CD14-positive monocyte (primary cell): ENCODE measurements around the gene PLA2G3. TPM values are rescaled to one million over a fixed set of nuclear protein-coding genes. Genes with fewer than 3 reads are reported as not detected.

ENCODE experiments used
- DNase-seq, 3 donors: peaks; one replicate each; pipeline ENCODE4 v3.0.0-alpha.2; 2011 to 2022
- H2AFZ ChIP-seq: 2 replicates; pipeline ENCODE4 v1.6.0; 2012; ENCODE audit warnings: mild to moderate bottlenecking, low read depth, low read length, inconsistent platforms; ENCODE audit not compliant: insufficient read depth, poor library complexity, severe bottlenecking
- H3K27ac ChIP-seq, 2 donors: 1 replicate in 1 of 2; 2 replicates in 1 of 2; pipeline ENCODE4 v1.5.1; 2012 to 2013; ENCODE audit warnings: low read length in 2 of 2, control low read depth in 1 of 2, inconsistent platforms in 1 of 2, low read depth in 1 of 2, mild to moderate bottlenecking in 1 of 2
- H3K27me3 ChIP-seq, 2 donors: one replicate each; pipeline versions ENCODE4 v1.6.0 to v1.6.1; 2011 to 2013; ENCODE audit warnings: low read length in 2 of 2; ENCODE audit not compliant: control insufficient read depth in 2 of 2, insufficient read depth in 2 of 2
- H3K36me3 ChIP-seq, 2 donors: replicated peaks in 1 of 2; 1 replicate in 1 of 2; 2 replicates in 1 of 2; pipeline versions ENCODE4 v1.5.1 to v1.6.1; 2012 to 2013; ENCODE audit warnings: low read length in 2 of 2, control low read depth in 1 of 2, inconsistent platforms in 1 of 2, mild to moderate bottlenecking in 1 of 2; ENCODE audit not compliant: insufficient read depth in 2 of 2, control insufficient read depth in 1 of 2
- H3K4me1 ChIP-seq, 2 donors: 1 replicate in 1 of 2; 2 replicates in 1 of 2; pipeline versions ENCODE4 v1.5.1 to v1.6.1; 2012 to 2013; ENCODE audit warnings: low read length in 2 of 2, control low read depth in 1 of 2, inconsistent platforms in 1 of 2, mild to moderate bottlenecking in 1 of 2, moderate library complexity in 1 of 2; ENCODE audit not compliant: insufficient read depth in 2 of 2, control insufficient read depth in 1 of 2
- H3K4me2 ChIP-seq: replicated peaks from 2 replicates; pipeline ENCODE3; 2012; ENCODE audit warnings: low read length, moderate library complexity, mild to moderate bottlenecking; ENCODE audit not compliant: poor library complexity, severe bottlenecking; ENCODE audit errors: extremely low read depth
- H3K4me3 ChIP-seq, 3 experiments: fragments of 200-600 bp in 1 of 3; sonication (generic) in 1 of 3; replicated peaks in 1 of 3; 1 replicate in 2 of 3; 2 replicates in 1 of 3; pipeline ENCODE4 v1.5.1; 2011 to 2013; ENCODE audit warnings: low read length in 3 of 3, mild to moderate bottlenecking in 3 of 3, control low read depth in 2 of 3, low read depth in 2 of 3, inconsistent platforms in 1 of 3, moderate library complexity in 1 of 3
- H3K79me2 ChIP-seq: 2 replicates; pipeline ENCODE4 v1.6.0; 2012; ENCODE audit warnings: mild to moderate bottlenecking, control low read depth, inconsistent platforms, low read length, moderate library complexity; ENCODE audit not compliant: insufficient read depth
- H3K9ac ChIP-seq: 2 replicates; pipeline ENCODE4 v1.6.0; 2017; ENCODE audit warnings: low read length, mild to moderate bottlenecking; ENCODE audit not compliant: insufficient read depth, poor library complexity, severe bottlenecking
- H3K9me3 ChIP-seq, 2 donors: replicated peaks in 1 of 2; 1 replicate in 1 of 2; 2 replicates in 1 of 2; pipeline versions ENCODE4 v1.5.1 to v1.6.1; 2012 to 2013; ENCODE audit warnings: low read length in 2 of 2, control low read depth in 1 of 2; ENCODE audit not compliant: control insufficient read depth in 1 of 2, insufficient read depth in 1 of 2
- H4K20me1 ChIP-seq: 2 replicates; pipeline ENCODE4 v1.6.0; 2012; ENCODE audit warnings: mild to moderate bottlenecking, low read length, control low read depth, moderate library complexity; ENCODE audit not compliant: insufficient read depth
- H3K27ac Mint-ChIP-seq, 7 donors: one replicate each; pipeline ENCODE4 v1.8.0; 2020; ENCODE audit warnings: mild to moderate bottlenecking in 7 of 7, mixed read lengths in 7 of 7, moderate library complexity in 6 of 7, inconsistent platforms in 2 of 7
- H3K27me3 Mint-ChIP-seq, 3 donors: one replicate each; pipeline ENCODE4 v1.8.0; 2021 to 2022; ENCODE audit warnings: low read depth in 3 of 3, mild to moderate bottlenecking in 3 of 3, mixed read lengths in 3 of 3, moderate library complexity in 3 of 3, inconsistent platforms in 1 of 3
- H3K36me3 Mint-ChIP-seq, 2 donors: one replicate each; pipeline ENCODE4 v1.8.0; 2020; ENCODE audit warnings: mixed read lengths in 2 of 2, inconsistent platforms in 1 of 2, mild to moderate bottlenecking in 1 of 2
- H3K4me1 Mint-ChIP-seq: one replicate; pipeline ENCODE4 v1.8.0; 2020; ENCODE audit warnings: mild to moderate bottlenecking, mixed read lengths
- H3K4me3 Mint-ChIP-seq, 2 donors: one replicate each; pipeline ENCODE4 v1.8.0; 2020; ENCODE audit warnings: mild to moderate bottlenecking in 2 of 2, mixed read lengths in 2 of 2, moderate library complexity in 1 of 2
- H3K9me3 Mint-ChIP-seq, 7 donors: one replicate each; pipeline ENCODE4 v1.8.0; 2020 to 2022; ENCODE audit warnings: mixed read lengths in 7 of 7, mild to moderate bottlenecking in 6 of 7, moderate library complexity in 6 of 7, inconsistent platforms in 2 of 7
- WGBS: methylation state at CpG from one replicate; pipeline ENCODE4 v1.1.5; 2013; ENCODE audit warnings: missing lambda C conversion rate; ENCODE audit not compliant: insufficient coverage; 5-methylcytosine and 5-hydroxymethylcytosine counted together
- intact Hi-C, 2 donors: fragments of 100-400 bp; cut with micrococcal nuclease; formaldehyde crosslinking; loops; one replicate each; pipeline versions ENCODE4 v1.15.0 to v1.15.1; 2023
- polyA plus RNA-seq, 3 donors: library from polyadenylated mRNA; depleted of rRNA in 1 of 3; unstranded in 2 of 3; stranded (reverse) in 1 of 3; fragments of 300-500 nt in 2 of 3; fragments of >200 nt in 1 of 3; fragmentation: Illumina TruSeq in 2 of 3; gene quantifications; 1 replicate in 2 of 3; 2 replicates in 1 of 3; pipeline ENCODE4 v1.2.3, GENCODE V29; 2012 to 2021
- TF ChIP-seq, protein P1 (sequence below): fragments of 200-600 bp; IDR thresholded peaks from one replicate; pipeline ENCODE4 v1.8.0; 2022; ENCODE audit warnings: antibody characterized with exemption, mild to moderate bottlenecking

The PLA2G3 gene
- polyA plus RNA-seq, 3 donors = not detected

DNA sequence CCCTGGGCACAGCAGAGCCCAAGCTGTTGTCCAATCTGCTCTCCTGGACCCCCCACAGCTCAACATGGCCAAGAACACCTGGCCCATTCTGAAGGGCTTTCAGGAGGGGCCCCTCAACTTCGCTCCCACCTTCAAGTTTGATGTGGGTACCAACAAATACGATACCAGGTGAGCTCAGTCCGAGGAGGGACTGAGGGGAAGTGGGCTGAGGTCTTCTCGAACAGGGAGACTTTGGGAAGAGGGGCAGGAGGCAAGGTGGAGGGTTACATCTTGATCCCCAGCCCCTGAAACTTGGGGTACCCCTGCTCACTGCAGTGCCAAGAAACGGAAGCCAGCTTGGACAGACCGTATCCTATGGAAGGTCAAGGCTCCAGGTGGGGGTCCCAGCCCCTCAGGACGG is 12.2 kb downstream of the PLA2G3 start:
- Histone ChIP-seq H3K9ac (no peak overlapping the region), H3K27ac (no peak overlapping the region), H3K9me3 (no peaks in the 10 kb centered on the region), H3K79me2 (no peaks in the 10 kb centered on the region), H3K4me2 (no peak overlapping the region), H3K4me3 (no peak overlapping the region), H3K4me1 (peaks cover 6 to 7% of the 10 kb centered on the region in 2 donors), H3K27me3 (no peaks in the 10 kb centered on the region), H3K36me3 (no peaks in the 10 kb centered on the region), H2AFZ (no peak overlapping the region), H4K20me1 (no peaks in the 10 kb centered on the region)
- Mint-ChIP-seq H3K27ac (no peak overlapping the region), H3K4me1 (peaks cover 8% of the 10 kb centered on the region), H3K27me3 (peaks cover 1 to 3% (median 2%) of the 10 kb centered on the region in 3 donors), H3K9me3 (peaks cover 0 to 2% (median 0%) of the 10 kb centered on the region in 7 donors), H3K36me3 (no peaks in the 10 kb centered on the region), H3K4me3 (no peak overlapping the region)
- WGBS = 93% methylated on average over 5 of the region's 7 CpGs
- no peak for DNase-seq
- intact Hi-C loops = no loop called here
- TF ChIP-seq, protein P1, sequence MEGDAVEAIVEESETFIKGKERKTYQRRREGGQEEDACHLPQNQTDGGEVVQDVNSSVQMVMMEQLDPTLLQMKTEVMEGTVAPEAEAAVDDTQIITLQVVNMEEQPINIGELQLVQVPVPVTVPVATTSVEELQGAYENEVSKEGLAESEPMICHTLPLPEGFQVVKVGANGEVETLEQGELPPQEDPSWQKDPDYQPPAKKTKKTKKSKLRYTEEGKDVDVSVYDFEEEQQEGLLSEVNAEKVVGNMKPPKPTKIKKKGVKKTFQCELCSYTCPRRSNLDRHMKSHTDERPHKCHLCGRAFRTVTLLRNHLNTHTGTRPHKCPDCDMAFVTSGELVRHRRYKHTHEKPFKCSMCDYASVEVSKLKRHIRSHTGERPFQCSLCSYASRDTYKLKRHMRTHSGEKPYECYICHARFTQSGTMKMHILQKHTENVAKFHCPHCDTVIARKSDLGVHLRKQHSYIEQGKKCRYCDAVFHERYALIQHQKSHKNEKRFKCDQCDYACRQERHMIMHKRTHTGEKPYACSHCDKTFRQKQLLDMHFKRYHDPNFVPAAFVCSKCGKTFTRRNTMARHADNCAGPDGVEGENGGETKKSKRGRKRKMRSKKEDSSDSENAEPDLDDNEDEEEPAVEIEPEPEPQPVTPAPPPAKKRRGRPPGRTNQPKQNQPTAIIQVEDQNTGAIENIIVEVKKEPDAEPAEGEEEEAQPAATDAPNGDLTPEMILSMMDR = no peak

DNA sequence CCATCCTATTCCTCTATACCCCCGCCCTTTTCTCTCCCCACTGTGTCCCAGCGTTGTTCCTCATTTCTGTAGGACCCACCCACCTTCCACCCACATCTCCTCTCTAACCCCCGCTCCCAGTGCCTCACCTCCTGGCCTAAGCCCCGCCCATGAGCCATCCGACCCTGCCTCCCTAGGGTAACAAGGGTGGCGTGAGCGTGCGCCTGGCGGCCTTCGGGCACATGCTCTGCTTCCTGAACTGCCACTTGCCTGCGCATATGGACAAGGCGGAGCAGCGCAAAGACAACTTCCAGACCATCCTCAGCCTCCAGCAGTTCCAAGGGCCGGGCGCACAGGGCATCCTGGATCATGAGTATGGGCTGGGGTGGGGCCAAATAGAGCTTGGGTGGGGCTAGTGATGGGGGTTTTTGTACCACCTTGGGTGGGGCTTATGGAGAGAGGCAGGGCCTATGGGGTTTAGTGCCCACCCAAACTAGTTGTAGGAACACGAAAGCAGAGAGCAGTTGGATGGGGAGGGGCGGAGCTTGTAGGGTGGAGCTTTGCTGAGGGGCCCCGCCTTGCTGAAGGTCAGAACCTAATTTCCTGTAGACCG is 13.0 kb downstream of the PLA2G3 start:
- Mint-ChIP-seq H3K4me3 (peak overlapping the region in 1 of 2 donors; percentile 28), H3K27ac (peak overlapping the region in 1 of 7 donors; percentile 51), H3K4me1 (peaks cover 8% of the 10 kb centered on the region), H3K27me3 (peaks cover 1 to 3% (median 2%) of the 10 kb centered on the region in 3 donors), H3K9me3 (peaks cover 0 to 2% (median 0%) of the 10 kb centered on the region in 7 donors), H3K36me3 (no peaks in the 10 kb centered on the region)
- Histone ChIP-seq H3K36me3 (no peaks in the 10 kb centered on the region), H3K4me3 (peak overlapping the region in 1 of 3 experiments; percentile 33), H3K79me2 (no peaks in the 10 kb centered on the region), H3K27ac (no peak overlapping the region), H2AFZ (peak overlapping the region; percentile 62), H3K9me3 (no peaks in the 10 kb centered on the region), H3K4me2 (peak overlapping the region; percentile 23), H3K9ac (no peak overlapping the region), H4K20me1 (no peaks in the 10 kb centered on the region), H3K4me1 (peaks cover 6 to 7% of the 10 kb centered on the region in 2 donors), H3K27me3 (no peaks in the 10 kb centered on the region)
- intact Hi-C loops = no loop called here
- no peak for DNase-seq
- WGBS = 19% methylated on average over 10 of the region's 19 CpGs
- TF ChIP-seq, protein P1 = no peak
